Astrocyte of the hippocampus (primary cell): ENCODE measurements around the gene RAD51B.
"Not testable (repeated sequence)": the region's sequence is repeated elsewhere in the genome, so short reads cannot be mapped to it uniquely, and the experiment has no call there.

Source experiments
- DNase-seq: peaks from one replicate; pipeline ENCODE4 v3.0.0; 2011; ENCODE audit warnings: low read depth, low spot score

Gene RAD51B

GRCh38 chr14:68109132-68109900, 289.7 kb downstream of the RAD51B start:
- DNase-seq, result peak; percentile 41

- DNase-seq, result no peak
Measured at GRCh38 chr14:68111097-68111852, 291.7 kb downstream of the RAD51B start.

GRCh38 chr14:68111853-68112270, 292.3 kb downstream of the RAD51B start:
- no peak for DNase-seq

GRCh38 chr14:68112442-68112841, 292.9 kb downstream of the RAD51B start:
- DNase-seq, result no peak

GRCh38 chr14:68113343-68113930, 293.9 kb downstream of the RAD51B start:
- DNase-seq, result no peak

GRCh38 chr14:68115952-68116351, 296.4 kb downstream of the RAD51B start:
- DNase-seq, result not testable (repeated sequence)

- no peak for DNase-seq
Measured at GRCh38 chr14:68122651-68123050, 303.1 kb downstream of the RAD51B start.

- no peak for DNase-seq
Measured at GRCh38 chr14:68124050-68124449, 304.5 kb downstream of the RAD51B start.

- DNase-seq, result peak; percentile 83
Measured at GRCh38 chr14:68124979-68125731, 305.6 kb downstream of the RAD51B start.

GRCh38 chr14:68127166-68127565, 307.6 kb downstream of the RAD51B start:
- DNase-seq, result no peak

- DNase-seq, result peak; percentile 60
Measured at GRCh38 chr14:68131907-68132306, 312.3 kb downstream of the RAD51B start.

- DNase-seq, result no peak
Measured at GRCh38 chr14:68132563-68133121, 313.1 kb downstream of the RAD51B start.

GRCh38 chr14:68133856-68134255, 314.3 kb downstream of the RAD51B start:
- DNase-seq, result no peak

GRCh38 chr14:68135028-68135427, 315.4 kb downstream of the RAD51B start:
- no peak for DNase-seq

- DNase-seq, result peak; percentile 44
Measured at GRCh38 chr14:68135566-68135965, 316.0 kb downstream of the RAD51B start.

GRCh38 chr14:68137704-68138619, 318.4 kb downstream of the RAD51B start:
- DNase-seq, result peak; percentile 95

GRCh38 chr14:68139431-68140075, 320.0 kb downstream of the RAD51B start:
- no peak for DNase-seq

- DNase-seq, result peak; percentile 96
Measured at GRCh38 chr14:68140076-68140741, 320.6 kb downstream of the RAD51B start.

GRCh38 chr14:68140806-68141205, 321.2 kb downstream of the RAD51B start:
- DNase-seq, result no peak
